Colonic mucosa (tissue), 4 donors: ENCODE results near the gene TMEM132D. TPM values are rescaled to one million over a fixed set of nuclear protein-coding genes. Genes with fewer than 3 reads are reported as not detected.

ENCODE experiments used
- DNase-seq: peaks from one replicate; pipeline ENCODE4 v3.0.0-alpha.2; 2020
- H3K27ac ChIP-seq: fragments of 200-600 bp; one replicate; pipeline ENCODE4 v1.8.0; 2021
- H3K27me3 ChIP-seq: fragments of 200-600 bp; one replicate; pipeline ENCODE4 v1.8.0; 2021
- H3K36me3 ChIP-seq: fragments of 200-600 bp; one replicate; pipeline ENCODE4 v1.8.0; 2021
- H3K4me1 ChIP-seq: fragments of 200-600 bp; one replicate; pipeline ENCODE4 v1.8.0; 2021; ENCODE audit warnings: mild to moderate bottlenecking
- H3K4me3 ChIP-seq: fragments of 200-600 bp; one replicate; pipeline ENCODE4 v1.8.0; 2021
- H3K9ac ChIP-seq, 2 donors: one replicate each; pipeline ENCODE4 v1.7.0; 2013; ENCODE audit warnings: control low read depth in 2 of 2, low read depth in 2 of 2, low read length in 2 of 2
- H3K9me3 ChIP-seq: fragments of 200-600 bp; one replicate; pipeline ENCODE4 v1.8.0; 2021
- CTCF ChIP-seq: fragments of 200-600 bp; IDR thresholded peaks from one replicate; pipeline ENCODE4 v1.8.0; 2022; ENCODE audit warnings: antibody characterized with exemption, mild to moderate bottlenecking
- intact Hi-C: fragments of 100-400 bp; cut with DNase I; formaldehyde crosslinking; loops from one replicate; pipeline ENCODE4 v1.14.1; 2022
- total RNA-seq, 2 donors: library from RNA; stranded (reverse); fragmentation: NEBNext Ultra II Directional in 1 of 2; extraction: Animal tissue kit (Norgen Biotek cat#: 25700) in 1 of 2; gene quantifications; one replicate each; pipeline ENCODE4 v1.2.1, GENCODE V29; 2021
- donor health status: healthy.
- donor health status: DM: no; HTN: no; CAD: no.
- donor health status: DM: no; HTN: no; CAD: no.

TMEM132D gene
- total RNA-seq, 2 donors from 2014 or later: 0.17 to 0.32 TPM

GRCh38 chr12:129211862-129212630 lies 691.8 kb downstream of the TMEM132D start:
- DNase-seq: no peak
- intact Hi-C loops: no loop called here
- Histone ChIP-seq H3K36me3 (no peaks in the 10 kb centered on the region), H3K27ac (no peak overlapping the region), H3K4me1 (no peaks in the 10 kb centered on the region), H3K9ac (no peak overlapping the region), H3K27me3 (no peaks in the 10 kb centered on the region), H3K9me3 (no peaks in the 10 kb centered on the region), H3K4me3 (no peak overlapping the region)
- TF ChIP-seq CTCF: no peak

GRCh38 chr12:129208566-129208965 lies 695.3 kb downstream of the TMEM132D start:
- H3K27ac ChIP-seq: no peak overlapping the region
- no peaks in the 10 kb centered on the region for H3K27me3 ChIP-seq
- no peaks in the 10 kb centered on the region for H3K36me3 ChIP-seq
- TF ChIP-seq CTCF: no peak
- no peaks in the 10 kb centered on the region for H3K4me1 ChIP-seq
- no peak overlapping the region for H3K9ac ChIP-seq
- intact Hi-C loops: loop anchor here (2.0 kb wide), 1 partner anchor 20 kb away; no protein-coding TSS in a partner anchor
- no peaks in the 10 kb centered on the region for H3K9me3 ChIP-seq
- no peak overlapping the region for H3K4me3 ChIP-seq
- DNase-seq: no peak

GRCh38 chr12:129207084-129207483 lies 696.7 kb downstream of the TMEM132D start:
- no peak for DNase-seq
- intact Hi-C loops: no loop called here

GRCh38 chr12:129203456-129203855 lies 700.4 kb downstream of the TMEM132D start:
- DNase-seq: no peak
- intact Hi-C loops: no loop called here
- H3K9me3 ChIP-seq: no peaks in the 10 kb centered on the region
- H3K27me3 ChIP-seq: no peaks in the 10 kb centered on the region
- no peaks in the 10 kb centered on the region for H3K4me1 ChIP-seq
- no peak for TF ChIP-seq CTCF
- no peak overlapping the region for H3K4me3 ChIP-seq
- no peak overlapping the region for H3K27ac ChIP-seq
- H3K36me3 ChIP-seq: no peaks in the 10 kb centered on the region
- H3K9ac ChIP-seq: no peak overlapping the region

More at GRCh38 chr12:129207084-129207483, 696.7 kb downstream of the TMEM132D start:
- Histone ChIP-seq H3K9me3 (no peaks in the 10 kb centered on the region), H3K36me3 (no peaks in the 10 kb centered on the region), H3K27ac (no peak overlapping the region), H3K27me3 (no peaks in the 10 kb centered on the region), H3K4me1 (no peaks in the 10 kb centered on the region), H3K9ac (no peak overlapping the region), H3K4me3 (no peak overlapping the region)
- no peak for TF ChIP-seq CTCF

GRCh38 chr12:129202109-129202814 lies 701.6 kb downstream of the TMEM132D start:
- Histone ChIP-seq H3K4me1 (no peaks in the 10 kb centered on the region), H3K9me3 (no peaks in the 10 kb centered on the region), H3K36me3 (no peaks in the 10 kb centered on the region), H3K27ac (no peak overlapping the region), H3K9ac (no peak overlapping the region), H3K4me3 (no peak overlapping the region), H3K27me3 (no peaks in the 10 kb centered on the region)
- TF ChIP-seq CTCF: no peak
- intact Hi-C loops: no loop called here
- no peak for DNase-seq
